Endometrium (tissue), 2 donors: ENCODE data around the gene CEP112.
"Not testable (repeated sequence)": the region's sequence is repeated elsewhere in the genome, so short reads cannot be mapped to it uniquely, and the experiment has no call there.

Experiments
- FAIRE-seq: peaks from 2 replicates; lab custom pipeline; 2012; peaks lifted over from hg19 to GRCh38; lab: Jason Lieb, UNC
- donor health status: control.
- donor health status: control.

Gene CEP112

GRCh38 chr17:65820306-65820705, 371.6 kb downstream of the CEP112 start:
- no peak for FAIRE-seq

GRCh38 chr17:65819810-65820209, 372.1 kb downstream of the CEP112 start:
- FAIRE-seq, result no peak

DNA sequence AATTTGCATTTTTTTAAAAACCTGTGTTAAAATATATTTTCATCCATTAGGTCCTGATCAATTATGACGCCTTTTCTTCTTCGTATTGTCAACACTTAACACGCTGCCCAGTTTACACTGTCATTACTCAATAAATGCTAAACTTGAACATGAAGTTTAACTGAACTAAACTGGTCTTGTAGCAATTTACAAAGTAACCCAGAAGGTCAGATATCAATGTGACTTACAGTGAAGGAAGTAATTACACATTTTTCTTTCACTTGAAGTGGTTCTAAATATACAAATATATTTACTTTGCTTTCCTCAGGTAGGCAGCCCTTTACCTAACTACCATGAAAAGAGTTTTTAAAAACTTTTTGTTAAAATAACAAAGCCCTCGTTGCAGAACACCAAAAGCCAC, 374.0 kb downstream of the CEP112 start:
- no peak for FAIRE-seq

- FAIRE-seq, result no peak
Observed at GRCh38 chr17:65814418-65814817, 377.5 kb downstream of the CEP112 start.

- FAIRE-seq, result no peak
Observed at GRCh38 chr17:65813306-65813705, 378.6 kb downstream of the CEP112 start.

DNA sequence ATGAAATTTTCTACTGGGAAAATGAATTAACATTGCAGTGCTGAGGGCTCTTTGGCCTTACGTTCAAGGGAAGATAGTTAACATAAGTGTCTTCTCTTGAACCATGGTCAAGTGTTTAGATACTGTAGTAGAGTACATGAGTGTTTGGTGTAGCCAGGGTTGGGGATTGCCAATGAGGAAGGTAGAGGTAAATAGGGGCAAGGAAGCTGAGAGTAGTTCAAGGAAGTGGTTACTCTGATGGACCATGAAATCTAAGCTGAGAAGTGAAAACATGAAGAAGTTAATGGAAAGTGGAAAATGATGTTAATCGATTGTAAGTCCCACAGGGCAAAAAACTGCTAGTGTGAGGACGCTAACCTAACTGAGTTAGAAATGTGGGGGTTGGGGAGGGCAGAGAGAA, 380.9 kb downstream of the CEP112 start:
- FAIRE-seq, result no peak

DNA sequence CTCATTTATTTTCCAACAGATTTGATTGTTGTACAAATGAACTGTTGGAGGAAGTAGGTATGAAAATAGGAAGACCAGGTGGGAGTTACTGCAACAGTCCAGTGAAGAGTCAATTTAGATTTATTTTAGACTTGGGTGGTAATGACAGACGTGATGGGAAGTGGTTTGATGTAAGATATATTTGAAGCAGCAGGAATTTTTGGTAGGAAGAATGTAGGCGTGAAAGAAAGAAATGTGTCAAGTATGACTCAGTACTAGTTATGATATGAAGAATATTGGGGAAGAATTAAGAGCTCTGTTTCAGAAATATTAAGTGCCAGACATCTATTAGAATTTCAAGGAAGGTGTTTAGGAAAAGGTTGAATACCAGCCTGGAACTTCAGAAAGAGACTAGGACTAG, 382.6 kb downstream of the CEP112 start:
- no peak for FAIRE-seq

- not testable (repeated sequence) for FAIRE-seq
Observed at GRCh38 chr17:65808566-65808965, 383.4 kb downstream of the CEP112 start.

DNA sequence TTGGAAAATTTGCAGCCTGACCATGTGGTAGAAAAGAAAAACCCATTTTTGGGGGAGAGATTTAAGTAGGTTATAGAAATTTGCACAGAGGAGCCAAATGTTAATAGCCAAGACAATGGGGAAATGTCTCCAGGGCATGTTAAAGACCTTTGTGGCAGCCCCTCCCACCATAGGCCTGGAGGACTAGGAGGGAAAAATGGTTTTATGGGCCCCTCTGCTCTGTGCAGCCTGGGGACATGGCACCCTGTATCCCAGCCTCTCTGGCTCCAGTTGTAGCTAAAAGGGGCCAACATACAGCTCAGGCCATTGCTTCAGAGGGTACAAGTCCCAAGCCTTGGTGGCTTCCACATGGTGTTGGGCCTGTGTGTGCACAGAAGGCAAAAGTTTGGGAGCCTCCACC, 384.6 kb downstream of the CEP112 start:
- FAIRE-seq, result no peak

- no peak for FAIRE-seq
Observed at GRCh38 chr17:65801513-65801912, 390.4 kb downstream of the CEP112 start.

DNA sequence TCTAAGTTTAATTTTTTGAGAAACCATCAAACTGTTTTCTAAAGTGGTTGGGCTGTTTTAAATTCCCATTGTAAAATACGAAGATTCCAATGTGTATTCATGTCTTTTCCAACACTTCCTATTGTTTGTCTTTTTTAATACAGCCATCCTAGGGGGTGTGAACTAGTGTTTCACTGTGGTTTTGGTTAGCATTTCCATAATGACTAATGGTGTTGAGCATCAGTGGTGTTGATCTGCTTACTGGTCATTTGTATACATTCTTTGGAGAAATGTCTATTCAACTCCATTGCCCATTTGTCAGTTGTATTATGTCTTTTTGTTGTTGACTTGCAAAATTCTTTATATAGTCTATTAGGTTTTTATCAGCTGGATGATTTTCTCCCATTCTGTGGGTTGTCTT, 391.3 kb downstream of the CEP112 start:
- no peak for FAIRE-seq

DNA sequence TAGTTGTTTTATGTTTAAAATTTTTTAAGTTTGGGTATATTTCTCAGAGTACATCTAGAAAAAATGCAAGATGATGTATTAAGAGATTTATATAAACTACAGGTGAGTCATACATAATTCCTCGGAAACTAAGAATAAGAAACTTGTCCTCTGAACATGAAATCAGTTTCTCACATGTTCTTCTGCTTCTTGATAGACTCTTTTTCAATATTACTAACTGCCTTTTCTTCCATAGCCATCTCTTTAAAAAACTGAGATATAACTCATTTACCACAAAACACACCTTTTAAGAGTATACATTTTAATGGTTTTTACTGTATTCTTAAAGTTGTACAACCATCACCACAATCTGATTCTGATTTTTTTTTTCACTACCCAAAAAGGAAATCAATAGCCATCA, 392.1 kb downstream of the CEP112 start:
- no peak for FAIRE-seq

- no peak for FAIRE-seq
Observed at GRCh38 chr17:65799454-65799853, 392.5 kb downstream of the CEP112 start.

DNA sequence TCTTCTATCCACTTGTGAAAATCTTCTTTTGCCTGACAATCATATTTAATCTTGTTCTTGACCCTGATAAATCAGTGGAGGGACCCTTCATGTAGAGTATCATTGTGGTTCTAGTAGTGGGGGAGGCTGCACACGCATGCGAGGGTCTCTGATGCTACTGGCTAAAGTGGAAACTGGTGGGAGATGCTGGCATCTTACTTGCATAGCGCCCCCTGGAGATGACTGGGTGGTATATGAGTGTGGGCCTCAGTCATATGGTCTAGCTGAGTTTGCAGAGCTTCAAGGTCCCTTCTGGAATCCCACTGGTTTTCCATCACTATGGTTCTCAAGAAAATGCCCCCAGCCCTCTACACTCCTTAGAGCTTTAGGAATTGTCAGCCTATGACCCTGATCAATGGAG, 394.1 kb downstream of the CEP112 start:
- no peak for FAIRE-seq

DNA sequence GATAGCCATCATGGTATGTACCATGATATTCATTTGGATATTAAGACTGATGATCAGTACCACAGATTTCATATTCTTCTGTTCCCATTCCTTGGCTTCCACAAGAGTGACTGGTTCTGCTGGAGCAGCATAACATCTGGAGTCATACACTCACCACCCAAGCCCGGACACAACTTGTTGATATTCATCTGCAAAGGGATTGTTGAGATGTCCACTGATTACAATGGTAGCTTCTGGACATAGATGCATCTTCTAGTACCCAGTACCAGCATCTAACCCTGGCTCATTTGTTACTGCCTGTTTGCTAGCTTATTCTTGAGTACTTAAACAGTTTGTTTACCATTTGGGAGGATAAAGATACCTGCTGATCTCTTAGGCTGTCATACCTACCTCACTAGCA, 394.8 kb downstream of the CEP112 start:
- no peak for FAIRE-seq

- FAIRE-seq, result no peak
Observed at GRCh38 chr17:65794572-65794971, 397.4 kb downstream of the CEP112 start.

GRCh38 chr17:65790241-65790640, 401.7 kb downstream of the CEP112 start:
- FAIRE-seq, result no peak

DNA sequence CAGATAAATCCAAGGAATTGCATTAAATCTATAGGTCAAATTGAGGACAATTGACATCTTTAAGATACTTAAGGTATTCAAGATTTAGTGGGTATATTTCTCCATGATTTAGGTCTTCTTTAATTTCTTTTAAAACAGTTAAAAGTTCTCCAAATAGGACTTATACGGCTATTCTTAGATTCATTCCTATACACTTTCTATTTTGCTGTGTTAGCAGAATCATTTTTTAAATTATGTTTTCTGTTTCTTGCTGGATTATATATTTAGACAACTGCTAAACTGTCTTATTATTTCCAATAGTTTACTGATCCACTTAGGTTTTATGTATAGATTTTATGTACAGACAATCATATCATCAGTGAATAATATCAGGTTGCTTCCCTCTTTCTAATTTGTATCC, 404.4 kb downstream of the CEP112 start:
- no peak for FAIRE-seq

DNA sequence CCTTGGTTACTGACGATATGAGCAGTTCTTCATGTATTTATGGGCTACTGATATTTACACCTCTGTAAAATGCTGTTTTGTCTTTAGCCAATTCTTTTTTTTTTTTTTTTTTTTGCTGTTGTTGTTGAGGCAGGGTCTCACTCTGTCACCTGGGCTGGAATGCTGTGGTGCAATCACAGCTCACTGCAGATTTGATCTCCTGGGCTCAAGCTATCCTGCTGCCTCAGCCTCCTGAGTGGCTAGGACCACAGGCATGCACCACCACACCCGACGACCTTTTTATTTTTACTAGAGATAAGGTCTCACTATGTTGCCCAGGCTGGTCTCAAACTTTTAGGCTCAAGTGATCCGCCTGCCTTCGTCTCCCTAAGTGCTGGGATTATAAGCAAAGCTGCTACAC, 405.5 kb downstream of the CEP112 start:
- FAIRE-seq, result no peak

DNA sequence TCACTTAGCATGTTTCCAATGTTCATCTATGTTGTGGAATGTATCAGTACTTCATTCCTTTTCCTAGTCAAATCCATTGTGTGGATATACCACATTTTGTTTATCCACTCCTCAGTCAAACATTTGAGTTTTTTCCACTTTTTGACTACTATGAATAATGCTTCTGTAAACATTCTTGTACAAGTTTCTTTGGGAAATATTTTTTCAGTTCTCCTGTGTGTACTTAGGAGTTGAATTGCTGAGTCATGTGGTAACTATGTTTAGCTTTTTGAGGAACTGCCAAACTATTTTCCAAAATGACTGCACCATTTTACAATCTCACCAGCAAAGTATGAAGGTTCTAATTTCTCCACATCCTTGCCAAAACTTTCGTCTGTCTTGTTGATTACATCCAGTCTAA, 406.8 kb downstream of the CEP112 start:
- FAIRE-seq, result peak; percentile 98

DNA sequence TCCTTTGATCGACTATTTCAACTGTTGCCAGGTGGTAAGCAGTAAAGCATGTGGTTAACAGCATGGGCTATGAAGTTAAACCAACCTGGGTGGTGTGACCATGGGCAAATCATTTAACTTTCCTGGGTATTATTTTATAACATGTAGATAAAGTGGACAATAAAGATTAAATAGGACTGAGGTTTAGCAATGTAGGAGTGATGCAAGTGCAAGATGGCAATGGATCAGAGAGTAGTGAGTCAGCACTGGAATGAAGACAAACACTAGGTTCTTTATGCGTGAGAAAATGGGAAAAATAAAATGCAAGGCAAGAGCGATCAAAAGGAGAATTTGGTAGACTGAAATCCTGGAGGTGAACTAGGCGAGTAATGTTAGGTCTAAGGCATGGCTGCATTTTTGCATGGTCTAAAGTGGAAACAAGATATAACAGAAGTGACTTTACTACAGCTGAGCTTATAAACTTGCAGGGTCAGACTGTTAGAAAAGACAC, 408.0 kb downstream of the CEP112 start:
- no peak for FAIRE-seq

GRCh38 chr17:65782104-65782706, 409.7 kb downstream of the CEP112 start:
- not testable (repeated sequence) for FAIRE-seq

DNA sequence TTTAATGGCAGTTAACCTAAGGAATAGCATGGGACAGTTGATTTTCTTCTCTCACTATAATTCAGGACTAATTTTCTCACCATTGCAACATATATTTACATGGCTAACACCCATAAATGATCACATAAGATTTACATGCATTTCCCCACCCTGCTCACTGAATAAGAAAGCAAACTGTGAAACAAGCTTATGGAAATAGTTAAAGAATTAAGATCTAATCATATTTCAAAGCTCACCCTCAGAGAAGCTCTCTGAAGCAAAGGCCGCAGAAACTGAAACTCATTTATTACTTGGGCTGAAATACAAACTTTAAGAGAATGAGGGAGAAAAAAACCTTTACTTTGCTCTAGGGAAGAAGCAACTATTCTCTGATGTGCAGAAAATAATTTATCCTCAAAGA, 411.8 kb downstream of the CEP112 start:
- FAIRE-seq, result no peak

DNA sequence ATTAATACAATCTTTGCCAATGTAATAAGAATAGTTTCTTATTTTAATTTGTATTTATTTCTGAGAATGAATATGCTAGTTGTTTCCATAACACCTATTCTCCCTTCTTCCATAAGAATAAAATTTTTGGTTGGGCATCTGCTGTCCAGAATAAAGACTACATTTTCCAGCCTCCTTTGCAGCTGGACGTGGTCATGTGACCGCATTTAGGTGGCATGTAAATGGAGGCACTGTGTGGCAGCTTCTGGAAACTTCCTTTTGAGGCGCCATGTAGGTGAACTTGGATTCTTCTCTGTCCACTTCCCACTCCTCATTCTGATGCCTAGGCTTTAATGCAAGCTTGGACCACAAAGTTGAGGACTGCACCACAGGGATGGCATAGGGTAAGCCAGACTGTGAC, 415.0 kb downstream of the CEP112 start:
- no peak for FAIRE-seq

- no peak for FAIRE-seq
Observed at GRCh38 chr17:65774787-65775186, 417.1 kb downstream of the CEP112 start.
